GM19463 (cell line): Measurements from ENCODE around the gene MIGA2.

ENCODE experiments used
- ATAC-seq: cut with Tn5 transposase; IDR thresholded peaks from one replicate; pipeline ENCODE4 v1.9.1; 2021; ENCODE audit warnings: mild to moderate bottlenecking, moderate library complexity; ENCODE audit not compliant: unreplicated experiment

Gene MIGA2

DNA sequence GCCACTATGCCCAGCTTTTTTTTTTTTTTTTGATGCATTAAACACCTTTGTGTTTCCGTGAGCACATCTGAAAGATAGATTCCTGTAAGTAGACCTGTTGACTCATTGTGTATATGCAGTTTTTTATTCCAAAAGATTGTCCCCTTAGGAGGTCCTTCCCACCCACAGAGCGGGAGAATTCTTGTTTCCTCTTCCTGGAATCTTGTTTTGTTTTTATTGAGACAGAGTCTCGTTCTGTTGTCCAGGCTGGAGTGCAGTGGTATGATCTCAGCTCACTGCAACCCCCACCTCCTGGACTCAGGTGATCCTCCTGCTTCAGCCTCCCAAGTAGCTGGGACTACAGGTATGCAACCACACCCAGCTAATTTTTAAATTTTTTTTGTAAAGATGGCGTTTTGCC lies 82.4 kb downstream of the MIGA2 start:
- no peak for ATAC-seq

DNA sequence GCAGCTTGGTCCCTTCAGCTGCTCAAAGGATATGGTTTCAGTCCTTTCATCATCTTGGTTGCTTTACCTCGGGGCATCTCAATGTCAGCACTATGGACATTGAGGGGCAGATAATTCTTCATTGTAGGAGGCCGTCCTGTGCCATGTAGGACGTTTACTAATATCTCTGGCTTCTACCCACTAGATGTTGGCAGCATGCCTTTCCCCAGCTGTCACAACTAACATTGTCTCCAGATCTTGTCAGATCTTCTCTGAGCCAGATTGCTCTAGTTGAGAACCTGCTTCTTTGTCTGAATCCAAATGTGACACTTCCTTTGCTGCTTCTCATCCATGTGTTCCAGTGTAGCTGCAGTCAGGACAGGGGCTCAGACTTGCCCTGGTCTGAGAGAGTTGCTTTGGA lies 85.1 kb downstream of the MIGA2 start:
- no peak for ATAC-seq
